Astrocyte of the cerebellum (primary cell): ENCODE measurements around the gene DNAH2.

Experiments
- DNase-seq: peaks from one replicate; pipeline ENCODE4 v3.0.0-alpha.2; 2011; ENCODE audit warnings: low read depth
- H3K4me3 ChIP-seq: 2 replicates; pipeline ENCODE4 v1.5.1; 2011; ENCODE audit warnings: mild to moderate bottlenecking, low read depth, low read length, moderate library complexity
- in situ Hi-C: cut with HindIII; loops from 2 replicates; pipeline ENCODE4 v1.10.0; 2017; ENCODE audit warnings: low sequenced_read_pairs
- TF ChIP-seq, protein P1 (sequence below): IDR thresholded peaks from 2 replicates; pipeline ENCODE4 v1.5.1; 2012; ENCODE audit warnings: low read length, low read depth, moderate library complexity, mild to moderate bottlenecking; ENCODE audit errors: missing control alignments

DNAH2 gene

DNA sequence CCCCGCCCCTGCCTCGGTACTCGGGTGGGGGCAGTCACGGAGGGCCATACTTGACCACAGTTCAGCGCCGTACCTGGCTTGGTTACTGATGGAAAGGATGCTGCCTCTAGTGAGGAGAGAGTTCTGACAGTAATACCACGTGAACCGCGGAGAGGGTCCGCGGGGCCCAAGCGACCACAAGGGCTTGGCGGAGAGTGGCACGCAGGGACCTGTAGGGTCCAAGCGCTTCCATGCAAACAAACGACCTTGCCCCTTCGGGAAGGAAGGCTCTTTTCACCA, 125.7 kb downstream of the DNAH2 start:
- in situ Hi-C loops = no loop called here
- TF ChIP-seq, protein P1, sequence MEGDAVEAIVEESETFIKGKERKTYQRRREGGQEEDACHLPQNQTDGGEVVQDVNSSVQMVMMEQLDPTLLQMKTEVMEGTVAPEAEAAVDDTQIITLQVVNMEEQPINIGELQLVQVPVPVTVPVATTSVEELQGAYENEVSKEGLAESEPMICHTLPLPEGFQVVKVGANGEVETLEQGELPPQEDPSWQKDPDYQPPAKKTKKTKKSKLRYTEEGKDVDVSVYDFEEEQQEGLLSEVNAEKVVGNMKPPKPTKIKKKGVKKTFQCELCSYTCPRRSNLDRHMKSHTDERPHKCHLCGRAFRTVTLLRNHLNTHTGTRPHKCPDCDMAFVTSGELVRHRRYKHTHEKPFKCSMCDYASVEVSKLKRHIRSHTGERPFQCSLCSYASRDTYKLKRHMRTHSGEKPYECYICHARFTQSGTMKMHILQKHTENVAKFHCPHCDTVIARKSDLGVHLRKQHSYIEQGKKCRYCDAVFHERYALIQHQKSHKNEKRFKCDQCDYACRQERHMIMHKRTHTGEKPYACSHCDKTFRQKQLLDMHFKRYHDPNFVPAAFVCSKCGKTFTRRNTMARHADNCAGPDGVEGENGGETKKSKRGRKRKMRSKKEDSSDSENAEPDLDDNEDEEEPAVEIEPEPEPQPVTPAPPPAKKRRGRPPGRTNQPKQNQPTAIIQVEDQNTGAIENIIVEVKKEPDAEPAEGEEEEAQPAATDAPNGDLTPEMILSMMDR = no peak
- H3K4me3 ChIP-seq = peak overlapping the region; percentile 70
- DNase-seq = no peak

DNA sequence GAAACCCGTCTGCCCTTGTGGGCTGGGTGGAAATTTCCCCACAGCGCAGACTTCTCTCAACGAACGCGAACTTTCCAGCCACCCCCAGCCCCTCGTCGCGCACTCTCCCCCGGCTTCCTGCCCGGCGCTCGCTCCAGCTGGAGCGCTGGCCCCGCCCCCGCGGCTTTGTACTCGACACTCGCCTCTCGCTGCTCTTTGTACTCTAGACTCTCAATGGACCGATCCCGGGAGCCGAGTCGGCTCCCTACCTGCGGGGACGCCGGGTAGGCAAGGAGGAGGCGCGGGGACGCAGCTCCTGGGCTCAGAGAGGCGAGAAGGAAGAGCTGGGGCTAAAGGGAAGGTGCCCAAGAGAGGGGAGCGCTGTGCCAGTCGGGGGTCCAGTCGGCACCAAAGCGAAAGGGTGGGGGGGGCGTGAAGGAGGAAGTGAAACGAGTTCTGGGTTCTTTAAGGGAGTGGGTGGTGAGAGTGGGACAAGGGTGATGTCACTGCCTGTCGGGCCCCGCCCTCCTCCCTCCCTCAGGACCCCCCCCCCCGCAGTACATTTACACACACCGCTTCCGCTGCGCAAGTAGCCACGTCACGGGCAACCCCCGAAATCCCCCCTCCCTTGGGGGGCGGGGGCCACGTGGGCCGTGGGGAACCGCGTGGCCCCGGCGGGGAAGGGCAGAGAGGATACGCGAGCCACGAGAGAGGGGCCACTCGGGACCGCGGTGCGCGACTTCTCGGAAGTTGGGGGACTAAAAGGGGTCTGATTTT, 126.2 kb downstream of the DNAH2 start:
- TF ChIP-seq, protein P1 = no peak
- H3K4me3 ChIP-seq = peak overlapping the region; percentile 70
- in situ Hi-C loops = no loop called here
- no peak for DNase-seq

DNA sequence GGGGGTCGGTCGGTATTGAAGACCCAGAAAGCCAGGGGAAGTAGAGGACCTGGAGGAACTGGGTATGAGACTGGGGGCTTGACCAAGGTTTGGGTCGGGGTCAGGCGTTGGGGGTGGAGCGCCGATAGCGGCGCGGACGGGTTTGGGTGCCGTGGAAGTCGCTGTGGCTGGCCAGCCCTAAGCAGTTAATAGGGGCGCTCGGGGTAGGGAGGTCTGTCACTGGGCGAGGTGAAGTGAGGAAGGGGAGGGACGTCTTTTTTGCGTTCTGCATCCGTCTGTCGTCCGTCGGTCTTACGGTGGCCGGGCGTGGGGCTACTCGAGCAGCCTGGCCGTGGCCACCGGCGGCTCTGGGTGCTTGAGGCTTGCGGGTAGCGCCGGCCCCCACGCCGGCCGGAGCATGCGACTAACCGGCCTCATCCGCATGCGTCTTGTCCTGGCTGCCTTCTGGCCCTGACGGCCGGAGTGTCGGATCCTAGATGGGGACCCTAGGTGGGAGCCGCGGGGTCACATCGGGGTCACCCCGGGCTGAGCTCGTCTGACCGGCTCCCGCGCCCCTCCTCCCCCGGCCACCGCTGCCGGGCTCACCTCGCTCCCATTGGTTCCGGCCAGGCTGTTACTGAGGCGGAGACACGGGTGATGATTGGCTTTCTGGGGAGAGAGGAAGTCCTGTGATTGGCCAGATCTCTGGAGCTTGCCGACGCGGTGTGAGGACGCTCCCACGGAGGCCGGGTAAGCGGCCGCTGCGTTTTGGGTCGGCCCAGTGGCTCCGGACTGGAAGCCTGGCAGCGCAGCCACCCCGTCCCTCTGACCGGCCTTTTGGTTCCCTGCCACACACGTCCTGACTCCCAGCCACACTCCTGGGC, 127.0 kb downstream of the DNAH2 start:
- H3K4me3 ChIP-seq = peak overlapping the region; percentile 70
- TF ChIP-seq, protein P1 = no peak
- in situ Hi-C loops = no loop called here
- DNase-seq = peak; percentile 85

DNA sequence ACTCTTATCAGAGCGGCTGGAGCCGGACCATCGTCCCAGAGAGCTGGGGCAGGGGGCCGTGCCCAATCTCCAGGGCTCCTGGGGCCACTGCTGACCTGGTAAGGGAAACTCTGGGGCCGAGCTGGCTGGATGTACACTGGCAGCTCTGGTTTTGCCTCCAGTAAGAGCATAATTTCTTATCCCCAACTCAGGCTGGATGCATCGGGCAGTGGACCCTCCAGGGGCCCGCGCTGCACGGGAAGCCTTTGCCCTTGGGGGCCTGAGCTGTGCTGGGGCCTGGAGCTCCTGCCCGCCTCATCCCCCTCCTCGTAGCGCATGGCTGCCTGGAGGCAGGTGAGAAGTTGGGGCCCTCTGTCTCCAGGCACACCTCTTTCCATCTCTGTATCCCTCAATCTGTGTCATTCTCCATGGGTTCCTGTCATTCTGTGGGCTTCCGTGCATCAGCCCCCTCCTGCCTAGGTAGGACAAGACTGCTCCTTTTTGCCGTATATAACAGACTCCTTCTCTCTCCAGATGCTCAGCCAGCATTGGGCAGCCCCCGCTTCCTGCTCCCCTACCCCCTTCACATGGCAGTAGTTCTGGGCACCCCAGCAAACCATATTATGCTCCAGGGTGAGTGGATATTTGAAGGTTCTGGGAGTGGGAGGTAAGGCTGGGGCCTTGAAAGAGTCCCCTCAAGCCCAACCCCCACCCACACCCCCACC, 128.0 kb downstream of the DNAH2 start:
- in situ Hi-C loops = no loop called here
- TF ChIP-seq, protein P1 = no peak
- peak overlapping the region; percentile 70 for H3K4me3 ChIP-seq
- DNase-seq = no peak

DNA sequence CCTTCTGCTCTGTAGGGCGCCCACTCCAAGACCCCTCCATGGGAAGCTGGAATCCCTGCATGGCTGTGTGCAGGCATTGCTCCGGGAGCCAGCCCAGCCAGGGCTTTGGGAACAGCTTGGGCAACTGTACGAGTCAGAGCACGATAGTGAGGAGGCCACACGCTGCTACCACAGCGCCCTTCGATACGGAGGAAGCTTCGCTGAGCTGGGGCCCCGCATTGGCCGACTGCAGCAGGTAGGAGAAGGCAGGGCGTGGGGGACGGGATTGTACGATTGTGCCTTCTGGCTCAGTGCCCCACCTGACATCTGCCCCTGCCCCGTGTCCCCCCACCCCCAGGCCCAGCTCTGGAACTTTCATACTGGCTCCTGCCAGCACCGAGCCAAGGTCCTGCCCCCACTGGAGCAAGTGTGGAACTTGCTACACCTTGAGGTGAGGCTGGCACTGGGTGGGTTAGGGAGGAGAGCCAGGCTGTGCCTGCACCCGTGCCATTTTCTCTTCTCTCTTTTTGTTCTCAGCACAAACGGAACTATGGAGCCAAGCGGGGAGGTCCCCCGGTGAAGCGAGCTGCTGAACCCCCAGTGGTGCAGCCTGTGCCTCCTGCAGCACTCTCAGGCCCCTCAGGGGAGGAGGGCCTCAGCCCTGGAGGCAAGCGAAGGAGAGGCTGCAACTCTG, 128.7 kb downstream of the DNAH2 start:
- TF ChIP-seq, protein P1 = no peak
- no peak for DNase-seq
- in situ Hi-C loops = no loop called here
- no peak overlapping the region for H3K4me3 ChIP-seq
